T47D (cell line): ENCODE measurements around the gene IL4R.
A peak's percentile ranks its signal among the peaks of the same experiment; 100 is the strongest.

Experiments
- DNase-seq, 2 experiments: peaks; one replicate each; pipeline versions ENCODE4 v3.0.0 to v3.0.0-alpha.2; 2011 to 2012; ENCODE audit warnings: low read depth in 1 of 2, low spot score in 1 of 2
- JUND ChIP-seq: IDR thresholded peaks from 2 replicates; pipeline ENCODE4 v1.6.1; 2012; ENCODE audit warnings: low read depth
- in situ Hi-C: cut with HindIII; loops from 2 replicates; pipeline ENCODE4 v1.10.0; 2016; ENCODE audit warnings: low sequenced_read_pairs, low pct_unique_long_range_greater_than_20kb

The IL4R gene

GRCh38 chr16:27312580-27313421 lies 973 bp upstream of the IL4R start:
- no peak for DNase-seq
- TF ChIP-seq JUND, result no peak
- in situ Hi-C loops, result no loop called here

GRCh38 chr16:27314161-27314723 lies 468 bp downstream of the IL4R start:
- in situ Hi-C loops, result no loop called here
- peak in 1 of 2 experiments; percentile 62 for DNase-seq
- no peak for TF ChIP-seq JUND

- TF ChIP-seq JUND, result no peak
- in situ Hi-C loops, result no loop called here
- no peak for DNase-seq
These were observed 1.2 kb downstream of the IL4R start for GRCh38 chr16:27314986-27315332.

- in situ Hi-C loops, result no loop called here
- no peak for DNase-seq
- no peak for TF ChIP-seq JUND
These were observed 1.7 kb downstream of the IL4R start for GRCh38 chr16:27315333-27316037.

- in situ Hi-C loops, result no loop called here
- TF ChIP-seq JUND, result no peak
- no peak for DNase-seq
These were observed 2.4 kb downstream of the IL4R start for GRCh38 chr16:27316038-27316680.

GRCh38 chr16:27317320-27317719 lies 3.5 kb downstream of the IL4R start:
- in situ Hi-C loops, result no loop called here
- no peak for TF ChIP-seq JUND
- no peak for DNase-seq

GRCh38 chr16:27317738-27318391 lies 4.1 kb downstream of the IL4R start:
- in situ Hi-C loops, result no loop called here
- DNase-seq, result no peak
- TF ChIP-seq JUND, result no peak

- DNase-seq, result no peak
- in situ Hi-C loops, result no loop called here
- TF ChIP-seq JUND, result no peak
These were observed 4.8 kb downstream of the IL4R start for GRCh38 chr16:27318392-27319256.

- in situ Hi-C loops, result no loop called here
- no peak for TF ChIP-seq JUND
- no peak for DNase-seq
These were observed 5.6 kb downstream of the IL4R start for GRCh38 chr16:27319257-27319965.

- no peak for TF ChIP-seq JUND
- no peak for DNase-seq
- in situ Hi-C loops, result no loop called here
These were observed 6.7 kb downstream of the IL4R start for GRCh38 chr16:27320261-27321012.
